LNCAP (cell line): ENCODE results near the gene TRPV3.

ENCODE experiments used
- TF ChIP-seq, protein P1 (sequence below): fragments of 450-650 bp; IDR thresholded peaks from 2 replicates; pipeline ENCODE4 v1.5.1; 2017; ENCODE audit warnings: mild to moderate bottlenecking

The TRPV3 gene

DNA sequence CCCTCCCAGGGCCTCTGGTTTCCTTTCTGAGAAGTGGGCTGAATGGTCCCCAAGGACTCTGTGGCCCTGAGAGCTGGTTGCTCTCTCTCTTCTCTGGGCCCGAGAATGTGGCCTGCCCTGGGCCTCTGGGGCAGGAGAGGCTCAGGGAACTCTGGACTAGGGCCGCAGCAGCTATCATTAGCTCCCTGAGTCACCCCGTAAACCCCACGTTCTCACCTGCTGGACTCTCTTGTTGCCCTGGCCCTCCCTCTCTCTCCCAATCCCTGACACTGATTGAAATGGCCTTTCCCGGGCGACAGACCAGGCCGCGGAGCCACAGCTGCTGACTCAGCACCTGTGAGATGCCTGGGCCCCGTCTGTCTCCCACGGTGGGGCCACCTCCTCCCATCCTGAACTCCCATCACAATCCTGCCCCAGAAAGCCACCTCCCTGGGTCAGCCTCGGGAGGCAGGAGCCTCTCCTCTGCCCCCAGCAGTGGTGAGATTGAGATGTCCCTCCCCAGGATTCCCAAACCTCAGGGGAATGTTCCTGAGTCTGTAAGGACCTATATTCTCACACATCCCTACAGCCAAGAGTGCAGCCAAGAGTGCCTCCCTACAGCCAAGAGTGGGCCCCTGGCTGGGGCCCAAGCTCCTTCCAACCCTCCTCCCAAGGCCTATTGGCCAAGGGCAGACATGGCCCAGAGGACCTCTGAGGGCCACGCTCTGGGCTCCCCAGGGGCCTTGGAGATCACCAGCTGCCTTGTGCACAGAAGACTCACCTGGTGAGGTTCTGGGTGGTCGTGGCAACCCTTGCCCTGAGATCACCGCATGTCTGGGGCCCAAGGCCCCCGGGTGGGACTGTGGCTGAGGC is 470 bp downstream of the TRPV3 start:
- TF ChIP-seq, protein P1, sequence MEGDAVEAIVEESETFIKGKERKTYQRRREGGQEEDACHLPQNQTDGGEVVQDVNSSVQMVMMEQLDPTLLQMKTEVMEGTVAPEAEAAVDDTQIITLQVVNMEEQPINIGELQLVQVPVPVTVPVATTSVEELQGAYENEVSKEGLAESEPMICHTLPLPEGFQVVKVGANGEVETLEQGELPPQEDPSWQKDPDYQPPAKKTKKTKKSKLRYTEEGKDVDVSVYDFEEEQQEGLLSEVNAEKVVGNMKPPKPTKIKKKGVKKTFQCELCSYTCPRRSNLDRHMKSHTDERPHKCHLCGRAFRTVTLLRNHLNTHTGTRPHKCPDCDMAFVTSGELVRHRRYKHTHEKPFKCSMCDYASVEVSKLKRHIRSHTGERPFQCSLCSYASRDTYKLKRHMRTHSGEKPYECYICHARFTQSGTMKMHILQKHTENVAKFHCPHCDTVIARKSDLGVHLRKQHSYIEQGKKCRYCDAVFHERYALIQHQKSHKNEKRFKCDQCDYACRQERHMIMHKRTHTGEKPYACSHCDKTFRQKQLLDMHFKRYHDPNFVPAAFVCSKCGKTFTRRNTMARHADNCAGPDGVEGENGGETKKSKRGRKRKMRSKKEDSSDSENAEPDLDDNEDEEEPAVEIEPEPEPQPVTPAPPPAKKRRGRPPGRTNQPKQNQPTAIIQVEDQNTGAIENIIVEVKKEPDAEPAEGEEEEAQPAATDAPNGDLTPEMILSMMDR, result no peak

DNA sequence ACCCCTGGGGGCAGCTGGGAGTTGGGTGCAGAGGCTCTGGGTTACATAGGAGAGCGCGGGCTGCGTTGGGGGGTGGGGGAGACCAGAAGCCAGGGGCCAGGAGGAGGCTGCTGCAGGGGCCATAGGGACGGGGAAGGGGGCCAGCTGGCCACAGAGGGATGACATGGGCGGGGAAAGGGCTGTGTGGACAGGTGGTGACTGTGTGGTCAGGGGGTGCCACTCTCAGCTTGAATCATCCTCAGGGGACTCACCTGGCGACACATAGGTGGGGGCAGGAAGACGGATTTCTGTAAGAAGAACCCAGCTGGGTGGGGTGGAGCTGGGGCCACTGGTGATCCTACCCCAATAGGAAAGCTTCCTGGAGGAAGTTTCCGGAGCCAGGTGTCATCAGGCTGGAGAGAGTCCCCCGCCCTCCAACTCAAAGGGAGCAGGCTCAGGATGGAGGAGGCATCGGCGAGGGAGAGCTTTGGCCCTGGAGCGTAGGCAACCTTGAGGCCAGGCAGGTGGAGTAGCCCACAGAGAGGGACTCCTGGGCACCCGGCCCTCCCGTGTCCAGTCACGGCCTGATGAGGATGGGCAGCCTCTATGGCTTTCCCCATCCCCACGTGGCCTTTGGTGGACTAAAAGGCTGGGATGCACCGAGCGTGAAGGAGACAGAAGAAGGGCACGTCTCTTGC is 1.2 kb downstream of the TRPV3 start:
- TF ChIP-seq, protein P1, result no peak

DNA sequence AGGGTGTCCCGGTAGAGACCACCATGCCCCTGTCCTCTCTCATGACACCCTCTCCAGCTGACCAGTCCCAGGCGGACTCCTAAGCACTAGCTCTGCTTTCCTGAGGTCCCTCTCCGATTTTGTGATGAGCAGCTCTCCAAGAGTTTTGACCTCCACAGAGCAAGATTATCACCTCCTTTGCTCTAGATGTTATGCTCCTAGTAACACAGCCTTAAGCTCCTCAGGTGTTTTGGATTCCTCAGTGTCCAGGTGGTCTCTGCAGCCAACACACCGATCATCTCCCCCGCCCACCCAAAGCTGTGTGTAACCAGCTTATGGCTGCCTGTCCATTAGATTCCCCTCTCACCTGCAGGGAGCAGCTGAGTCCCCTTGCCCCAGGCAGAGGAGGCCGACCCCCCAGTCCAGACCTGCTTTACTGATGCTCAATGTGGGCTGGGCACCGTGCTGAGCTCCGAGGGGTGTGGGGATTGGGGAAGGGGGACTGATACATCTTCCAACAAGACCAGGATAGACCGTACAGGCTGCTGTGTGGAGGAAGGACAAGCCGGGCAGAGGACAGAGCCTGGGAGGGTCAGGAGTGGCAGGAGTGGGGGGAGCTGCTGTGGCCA is 2.3 kb downstream of the TRPV3 start:
- TF ChIP-seq, protein P1, result no peak

DNA sequence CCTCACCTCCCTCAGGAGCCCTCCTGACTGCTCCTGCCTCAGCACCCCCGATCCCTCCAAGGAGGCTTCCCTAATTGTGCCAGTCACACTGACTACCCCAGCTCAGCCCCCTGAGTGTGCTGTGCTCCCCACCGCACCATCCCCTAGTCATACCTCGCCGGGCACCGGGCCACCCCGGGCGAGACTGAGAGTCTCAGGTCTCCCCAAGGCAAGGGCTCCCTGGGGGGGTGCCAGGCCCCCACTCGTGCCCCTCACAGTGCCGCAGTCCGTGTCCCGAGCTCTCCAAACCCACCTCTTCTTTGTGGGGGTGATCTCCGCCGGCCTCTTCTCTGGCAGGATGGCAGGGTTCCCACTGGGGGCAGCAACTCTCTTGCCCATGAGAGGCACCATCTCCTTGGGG is 3.2 kb downstream of the TRPV3 start:
- TF ChIP-seq, protein P1, result no peak

DNA sequence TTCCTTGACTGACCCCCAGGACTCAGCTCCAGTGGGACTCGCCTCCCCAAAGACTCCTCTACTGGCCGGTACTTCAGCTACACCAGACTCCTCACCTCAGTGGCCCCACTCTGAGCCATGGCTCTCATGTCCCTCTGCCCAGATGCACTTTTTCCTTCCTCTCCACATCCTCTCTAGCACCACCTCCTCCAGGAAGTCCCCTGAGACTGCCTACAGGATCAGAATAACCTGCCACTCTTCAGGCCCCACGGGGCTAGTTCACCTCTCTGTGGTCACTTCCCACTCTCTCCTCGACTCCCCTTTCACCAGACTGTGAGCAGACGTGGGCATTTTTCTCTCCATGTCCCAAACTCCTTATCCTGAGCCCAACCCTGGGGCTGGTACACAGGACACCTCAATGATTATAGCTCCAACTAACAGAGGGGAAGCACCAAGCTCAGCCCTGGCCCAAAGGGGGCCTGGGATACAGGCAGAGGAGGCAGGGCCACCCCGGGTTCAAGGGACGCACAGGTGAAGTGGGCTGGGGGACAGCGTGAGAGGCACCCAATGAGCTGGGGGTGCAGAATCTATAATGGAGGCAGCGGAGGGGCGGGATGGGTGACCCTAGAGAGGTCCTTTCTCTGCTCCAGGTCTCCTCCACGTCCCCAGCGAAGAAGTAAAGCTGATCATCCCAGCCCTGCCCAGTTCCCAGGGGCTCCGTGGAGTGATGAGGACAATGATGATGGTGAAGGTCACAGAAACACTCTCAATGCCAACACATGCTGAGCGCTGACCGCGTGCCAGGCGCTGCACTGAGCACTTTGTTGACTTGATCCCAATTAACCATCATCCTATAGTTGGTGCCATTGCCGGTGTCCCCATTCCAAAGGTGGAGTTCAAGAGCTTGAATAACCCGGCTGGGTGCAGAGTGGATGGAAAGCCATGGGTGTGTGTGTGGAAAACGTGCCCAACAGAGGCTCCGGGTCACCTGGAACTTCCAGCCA is 3.9 kb downstream of the TRPV3 start:
- TF ChIP-seq, protein P1, result no peak

DNA sequence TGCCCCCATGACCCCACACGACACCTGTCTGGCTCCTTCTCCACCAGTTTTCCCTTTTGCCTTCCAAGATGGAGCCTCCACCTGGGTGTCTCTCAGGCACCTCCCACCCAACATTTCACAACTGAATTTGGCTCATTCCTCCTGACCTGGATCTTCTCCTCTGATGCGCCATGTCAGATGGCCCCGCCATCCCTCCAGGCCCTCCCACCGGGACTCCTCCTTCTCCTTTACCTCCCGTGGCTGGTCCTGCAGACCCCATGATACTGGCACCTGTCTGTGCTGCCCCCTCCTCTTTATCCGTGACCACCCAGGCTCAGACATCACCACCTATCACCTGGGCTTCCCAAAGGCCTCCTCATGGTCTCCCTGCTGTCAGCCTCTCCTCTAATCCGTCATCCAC is 4.7 kb downstream of the TRPV3 start:
- TF ChIP-seq, protein P1, result no peak

DNA sequence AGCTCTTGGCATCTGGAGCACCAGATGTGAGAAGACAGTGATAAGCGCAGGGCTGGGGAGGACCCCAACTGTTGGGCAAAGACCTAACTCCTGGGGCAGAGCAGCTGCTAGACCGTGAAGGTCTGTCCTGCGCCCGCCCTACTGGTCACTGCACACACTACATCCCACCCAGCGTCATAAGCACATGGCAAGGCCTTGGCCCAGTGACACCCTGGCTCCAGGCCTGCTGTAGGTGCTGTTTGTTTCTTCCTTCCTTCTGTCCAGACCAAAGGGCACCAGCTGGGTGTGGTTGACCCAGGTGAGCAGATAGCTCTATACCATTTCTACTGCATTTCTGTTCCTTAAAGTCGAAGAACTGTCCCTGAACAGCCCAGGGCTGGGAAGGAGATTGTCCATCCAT is 6.4 kb downstream of the TRPV3 start:
- TF ChIP-seq, protein P1, result no peak
